Activated CD8-positive, alpha-beta T cell treated with anti-CD3 and anti-CD28 coated beads, Interleukin-2, amount 10 ng/mL, durations not matched to agents 7 days and 5 days (primary cell): ENCODE results near the gene MAST1. TPM values are rescaled to one million over a fixed set of nuclear protein-coding genes. Genes with fewer than 3 reads are reported as not detected.
"Not testable (repeated sequence)": the region's sequence is repeated elsewhere in the genome, so short reads cannot be mapped to it uniquely, and the experiment has no call there.

Source experiments
- ATAC-seq: fragments of 150-1000 bp; cut with Tn5 transposase; one replicate; pipeline ENCODE4 v1.10.0; 2021; ENCODE audit warnings: moderate library complexity
- CTCF ChIA-PET: fragments of 350-600 bp; sonication (Branson Sonifier 250); formaldehyde crosslinking; loops from one replicate; lab custom pipeline; 2021; ENCODE audit warnings: antibody characterized with exemption; lab: Charles Lee
- POLR2A ChIA-PET: fragments of 350-600 bp; sonication (Branson Sonifier 250); formaldehyde crosslinking; loops from one replicate; lab custom pipeline; 2021; ENCODE audit warnings: antibody characterized with exemption; lab: Charles Lee
- DNase-seq: peaks from one replicate; pipeline ENCODE4 v3.0.0-alpha.2; 2020
- H3K27ac Mint-ChIP-seq: one replicate; pipeline ENCODE4 v1.8.0; 2021; ENCODE audit warnings: mild to moderate bottlenecking, mixed read lengths
- H3K27me3 Mint-ChIP-seq: one replicate; pipeline ENCODE4 v1.8.0; 2021; ENCODE audit warnings: low read depth, mixed read lengths
- H3K36me3 Mint-ChIP-seq: one replicate; pipeline ENCODE4 v1.8.0; 2021; ENCODE audit warnings: low read depth, mixed read lengths
- H3K4me1 Mint-ChIP-seq: one replicate; pipeline ENCODE4 v1.8.0; 2021; ENCODE audit warnings: low read depth, mixed read lengths
- H3K4me3 Mint-ChIP-seq: one replicate; pipeline ENCODE4 v1.8.0; 2021; ENCODE audit warnings: mild to moderate bottlenecking, mixed read lengths
- H3K9me3 Mint-ChIP-seq: one replicate; pipeline ENCODE4 v1.8.0; 2022; ENCODE audit warnings: mixed read lengths; ENCODE audit not compliant: insufficient read depth
- total RNA-seq, 2 experiments: library from RNA; stranded (reverse); gene quantifications; one replicate each; pipeline ENCODE4 v1.2.3, GENCODE V29; 2021

MAST1 gene
- total RNA-seq, 2 experiments from 2014 or later = 0.89 to 1.3 TPM

DNA sequence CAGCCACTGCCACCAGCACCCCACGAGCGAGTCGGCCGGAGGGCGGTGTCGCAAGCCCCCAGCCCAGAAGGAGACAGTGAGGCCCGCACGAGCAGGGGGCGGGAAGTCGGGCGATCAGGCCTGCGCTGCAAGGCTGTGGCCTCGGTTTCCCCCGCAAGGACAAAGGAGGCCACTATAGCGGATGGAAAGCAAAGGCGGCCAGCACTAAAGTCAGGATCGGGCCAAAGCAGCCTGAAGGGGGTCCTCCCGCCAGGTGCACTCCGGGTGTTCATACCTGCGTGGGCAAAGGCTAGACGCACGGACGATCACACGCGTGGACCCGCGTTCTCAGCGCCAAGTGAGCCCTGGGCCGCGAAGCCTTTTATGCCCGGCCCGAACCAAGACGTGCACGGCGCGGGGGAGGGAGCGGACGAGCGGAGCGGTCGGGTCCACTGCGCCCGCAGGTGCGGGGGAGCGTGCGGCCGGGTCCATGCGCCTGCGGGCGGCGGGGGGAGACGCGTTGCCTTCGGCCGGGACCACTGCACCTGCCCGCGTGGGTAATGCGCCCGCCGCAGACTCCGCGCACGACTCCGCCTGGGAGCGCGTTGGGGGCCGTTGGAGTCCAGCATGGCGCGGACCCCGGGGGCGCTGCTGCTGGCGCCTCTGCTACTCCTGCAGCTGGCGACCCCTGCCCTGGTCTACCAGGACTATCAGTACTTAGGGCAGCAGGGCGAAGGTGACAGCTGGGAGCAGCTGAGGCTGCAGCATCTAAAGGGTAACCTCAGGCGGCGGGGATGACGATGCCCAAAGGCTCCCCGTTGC is 36.6 kb upstream of the MAST1 start, which contains the start of the genes PRDX2 and THSD8:
Gene PRDX2, minus strand, starts transcription at position 335 of the 801 bp plus-strand sequence. CDS start 539 bp downstream, outside the sequence.
Gene THSD8, plus strand, starts transcription at position 604 of the 801 bp plus-strand sequence. Its CDS starts 3 bp downstream, at position 607.
- Mint-ChIP-seq H3K27me3 (no peaks in the 10 kb centered on the region), H3K9me3 (no peaks in the 10 kb centered on the region), H3K4me3 (peak within 1 kb of the TSS; percentile 89), H3K4me1 (peaks cover 32% of the 10 kb centered on the region), H3K27ac (peak within 1 kb of the TSS; percentile 81), H3K36me3 (peaks cover 10% of the 10 kb centered on the region)
- ChIA-PET POLR2A (interaction anchor here (0.9 to 4.2 kb wide), 4 partner anchors 10 to 68 kb away, joined by 3 to 34 read pairs (median 4); partner anchors contain the start of gene JUNB), CTCF (interaction anchor here (0.8 to 11.4 kb wide), 12 partner anchors 10 to 164 kb away, joined by 3 to 390 read pairs (median 6); partner anchors contain the start of genes HOOK2 and JUNB)
- peak; percentile 84 for DNase-seq
- peak; percentile 64 for ATAC-seq

DNA sequence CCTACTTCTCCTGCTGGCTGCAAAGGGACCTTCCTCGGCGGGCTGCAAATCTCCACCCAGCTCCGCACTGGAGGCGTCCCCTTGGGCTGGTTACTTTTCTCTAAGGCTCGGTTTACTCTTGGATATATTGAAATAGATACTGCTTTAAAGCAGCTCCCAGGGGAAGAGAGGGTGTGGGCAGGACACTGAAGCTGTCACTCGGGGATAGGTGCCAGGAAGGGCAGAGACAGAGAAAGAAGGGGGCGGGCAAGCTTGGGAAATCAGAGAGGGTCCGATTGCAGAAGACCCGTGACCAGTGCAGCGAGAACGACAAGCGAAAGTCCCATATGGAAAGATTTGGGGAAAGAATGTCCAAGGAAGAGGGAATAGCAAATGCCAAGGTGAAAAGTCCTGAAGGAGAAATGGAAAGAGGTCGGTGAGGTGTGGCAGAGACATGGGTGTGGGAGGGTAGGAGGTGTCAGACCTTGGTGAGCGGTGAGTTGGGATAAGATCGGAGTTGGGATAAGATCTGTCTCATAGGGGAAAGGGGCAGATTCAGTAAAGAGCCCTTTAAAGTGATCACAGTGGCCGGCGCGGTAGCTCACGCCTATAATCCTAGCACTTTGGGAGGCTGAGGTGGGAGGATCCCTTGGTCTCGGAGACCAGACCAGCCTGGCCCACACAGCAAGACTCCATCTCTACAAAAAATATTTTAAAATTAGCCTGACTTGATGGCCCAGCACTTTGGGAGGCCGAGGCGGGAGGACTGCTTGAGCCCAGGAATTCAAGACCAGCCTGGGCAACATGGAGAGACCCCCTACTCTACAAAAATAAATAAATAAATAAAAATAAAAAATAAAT is 35.8 kb upstream of the MAST1 start:
- Mint-ChIP-seq H3K27me3 (no peaks in the 10 kb centered on the region), H3K4me3 (peak overlapping the region; percentile 89), H3K36me3 (peaks cover 13% of the 10 kb centered on the region), H3K27ac (peak overlapping the region; percentile 54), H3K9me3 (no peaks in the 10 kb centered on the region), H3K4me1 (peaks cover 39% of the 10 kb centered on the region)
- CTCF ChIA-PET = interaction anchor here (0.6 to 2.7 kb wide), 13 partner anchors 10 to 163 kb away, joined by 3 to 15 read pairs (median 5); partner anchors contain the start of gene JUNB
- DNase-seq = no peak
- ATAC-seq = no peak
- POLR2A ChIA-PET = interaction anchor here (0.9 to 4.2 kb wide), 3 partner anchors 11 to 106 kb away, joined by 3 to 34 read pairs (median 3); partner anchors contain the start of genes FBXW9 and JUNB

DNA sequence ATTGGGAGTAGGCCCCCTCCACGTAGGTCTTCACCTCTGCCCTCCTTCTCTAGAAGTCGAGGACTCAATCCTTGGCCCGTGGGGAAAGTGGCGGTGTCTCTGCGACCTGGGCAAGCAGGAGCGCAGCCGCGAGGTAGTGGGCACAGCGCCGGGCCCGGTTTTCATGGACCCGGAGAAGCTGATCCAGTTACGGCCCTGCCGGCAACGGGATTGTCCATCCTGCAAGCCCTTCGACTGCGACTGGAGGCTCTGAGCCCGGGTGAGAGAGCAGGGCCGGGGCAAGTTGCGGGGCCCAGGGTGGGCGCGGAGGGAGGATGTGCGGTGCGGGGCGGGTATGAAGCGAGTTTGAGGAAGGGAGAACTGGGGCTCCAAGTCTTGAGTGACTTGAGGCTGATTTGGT is 34.3 kb upstream of the MAST1 start:
- CTCF ChIA-PET = interaction anchor here (1.9 to 2.7 kb wide), 3 partner anchors 26 to 47 kb away, joined by 7 to 15 read pairs (median 9); no protein-coding TSS in a partner anchor
- Mint-ChIP-seq H3K27me3 (no peaks in the 10 kb centered on the region), H3K4me1 (peaks cover 43% of the 10 kb centered on the region), H3K36me3 (peaks cover 17% of the 10 kb centered on the region), H3K4me3 (no peak overlapping the region), H3K9me3 (no peaks in the 10 kb centered on the region), H3K27ac (no peak overlapping the region)
- no peak for DNase-seq
- POLR2A ChIA-PET = interaction anchor here (4.2 kb wide), 1 partner anchor 12 kb away, joined by 34 read pairs; the partner anchor contains the start of gene JUNB
- ATAC-seq = no peak

DNA sequence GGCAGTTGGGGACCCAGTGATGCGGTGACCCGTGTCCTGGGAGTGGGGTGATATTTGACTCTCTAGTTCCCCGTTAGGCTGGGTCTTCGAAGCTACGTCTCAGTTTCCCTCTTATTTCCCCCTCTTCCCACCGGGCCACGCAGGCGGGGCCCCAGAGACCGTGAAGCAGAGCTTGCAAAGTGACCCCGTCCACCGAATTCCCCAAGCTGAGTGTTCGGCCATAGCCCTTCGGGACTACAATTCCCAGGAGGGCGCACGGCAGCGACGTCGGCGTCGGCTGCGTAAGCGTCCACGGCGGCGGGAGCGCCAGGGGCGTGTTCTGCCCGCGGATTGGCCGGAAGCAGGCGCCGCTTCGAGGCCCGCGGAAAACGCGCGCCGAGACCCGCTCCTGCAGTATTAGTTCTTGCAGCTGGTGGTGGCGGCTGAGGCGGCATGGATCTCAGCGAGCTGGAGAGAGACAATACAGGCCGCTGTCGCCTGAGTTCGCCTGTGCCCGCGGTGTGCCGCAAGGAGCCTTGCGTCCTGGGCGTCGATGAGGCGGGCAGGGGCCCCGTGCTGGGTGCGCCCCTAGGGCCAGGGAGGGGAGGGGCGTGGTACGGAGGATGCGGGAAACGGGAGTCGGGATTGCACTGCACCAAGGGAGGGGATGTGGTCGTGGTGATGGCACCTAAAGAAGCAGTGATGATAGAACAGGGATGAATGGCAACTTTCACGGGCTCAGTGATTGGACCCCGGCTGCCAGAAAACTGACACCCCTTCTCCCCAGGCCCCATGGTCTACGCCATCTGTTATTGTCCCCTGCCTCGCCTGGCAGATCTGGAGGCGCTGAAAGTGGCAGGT is 31.9 kb upstream of the MAST1 start, which contains the start of gene RNASEH2A:
Gene RNASEH2A, plus strand, starts transcription at position 343 of the 840 bp plus-strand sequence. Its CDS starts 90 bp downstream, at position 433.
- H3K4me1 Mint-ChIP-seq = peaks cover 28% of the 10 kb centered on the region
- DNase-seq (peak; percentile 92), ATAC-seq (peak; percentile 89)
- H3K27me3 Mint-ChIP-seq = no peaks in the 10 kb centered on the region
- ChIA-PET CTCF (interaction anchor here (1.0 to 2.4 kb wide), 6 partner anchors 11 to 78 kb away, joined by 3 to 15 read pairs (median 5); no protein-coding TSS in a partner anchor), POLR2A (interaction anchor here (0.8 to 1.3 kb wide), 3 partner anchors 8 to 31 kb away, joined by 3 to 15 read pairs (median 3); partner anchors contain the start of gene JUNB)
- H3K36me3 Mint-ChIP-seq = peaks cover 17% of the 10 kb centered on the region
- H3K9me3 Mint-ChIP-seq = no peaks in the 10 kb centered on the region
- peak within 1 kb of the TSS; percentile 95 for H3K27ac Mint-ChIP-seq
- peak within 1 kb of the TSS; percentile 97 for H3K4me3 Mint-ChIP-seq

DNA sequence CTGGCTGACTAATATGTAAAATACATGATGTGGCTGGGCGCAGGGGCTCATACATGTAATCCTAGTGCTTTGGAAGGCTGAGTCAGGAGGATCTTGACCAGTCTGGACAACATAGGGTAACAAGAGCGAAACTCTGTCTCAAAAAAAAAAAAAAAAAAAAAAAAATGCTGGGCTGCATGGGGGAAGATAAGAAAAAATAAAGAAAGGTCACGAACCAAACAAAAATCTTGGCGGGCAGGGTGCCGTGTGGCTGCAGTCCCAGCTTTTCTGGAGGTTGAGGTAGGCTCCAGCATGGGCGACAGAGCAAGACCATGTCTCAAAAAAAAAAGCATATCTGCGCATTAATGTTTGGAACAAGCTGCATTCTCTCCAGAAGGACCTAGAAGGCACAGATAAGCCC is 23.2 kb upstream of the MAST1 start:
- DNase-seq (no peak), ATAC-seq (no peak)
- H3K4me3 Mint-ChIP-seq = no peak overlapping the region
- H3K27ac Mint-ChIP-seq = no peak overlapping the region
- no peaks in the 10 kb centered on the region for H3K27me3 Mint-ChIP-seq
- POLR2A ChIA-PET = interaction anchor here (1.4 to 1.6 kb wide), 2 partner anchors 9 to 78 kb away, joined by 3 to 4 read pairs; partner anchors contain the start of genes GET3 and RNASEH2A
- H3K36me3 Mint-ChIP-seq = peaks cover 16% of the 10 kb centered on the region
- no peaks in the 10 kb centered on the region for H3K9me3 Mint-ChIP-seq
- no peaks in the 10 kb centered on the region for H3K4me1 Mint-ChIP-seq
- CTCF ChIA-PET = interaction anchor here (1.0 to 2.4 kb wide), 3 partner anchors 10 to 54 kb away, joined by 3 to 6 read pairs (median 3); no protein-coding TSS in a partner anchor

DNA sequence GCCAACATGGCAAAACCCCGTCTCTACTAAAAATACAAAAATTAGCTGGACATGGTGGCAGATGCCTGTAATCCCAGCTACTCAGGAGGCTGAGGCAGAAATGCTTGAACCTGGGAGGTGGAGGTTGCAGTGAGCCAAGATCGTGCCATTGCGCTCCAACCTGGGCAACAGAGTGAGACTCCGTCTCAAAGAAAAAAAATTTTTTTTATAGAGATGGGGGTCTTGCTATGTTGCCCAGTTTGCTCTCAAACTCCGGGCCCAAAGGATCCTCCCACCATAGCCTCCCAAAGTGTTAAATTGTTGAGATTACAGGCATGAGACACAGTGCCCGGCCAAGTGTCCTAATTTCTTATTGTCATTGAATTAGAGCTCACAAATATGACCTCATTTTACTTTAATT is 21.1 kb upstream of the MAST1 start:
- POLR2A ChIA-PET, DNase-seq, ATAC-seq, H3K4me3 Mint-ChIP-seq, H3K9me3 Mint-ChIP-seq, H3K4me1 Mint-ChIP-seq, H3K27me3 Mint-ChIP-seq, H3K27ac Mint-ChIP-seq: not testable (repeated sequence)
- CTCF ChIA-PET = interaction anchor here (1.0 to 1.5 kb wide), 2 partner anchors 15 to 57 kb away, joined by 3 read pairs; partner anchors contain the start of gene THSD8
- peaks cover 16% of the 10 kb centered on the region for H3K36me3 Mint-ChIP-seq

DNA sequence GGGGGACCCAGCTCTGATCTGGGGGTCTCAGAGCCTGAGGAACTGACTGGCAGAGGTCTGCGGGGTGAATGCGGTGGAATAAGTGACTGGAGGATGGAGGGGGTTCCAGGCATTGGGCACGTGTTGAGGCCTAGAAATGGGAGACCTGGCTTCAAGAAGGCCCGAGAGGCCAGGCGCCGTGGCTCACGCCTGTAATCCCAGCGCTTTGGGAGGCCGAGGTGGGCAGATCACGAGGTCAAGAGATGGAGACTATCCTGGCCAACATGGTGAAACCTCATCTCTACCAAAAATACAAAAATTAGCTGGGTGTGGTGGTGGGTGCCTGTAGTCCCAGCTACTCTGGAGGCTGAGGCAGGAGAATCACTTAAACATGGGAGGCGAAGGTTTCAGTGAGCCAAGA is 20.5 kb upstream of the MAST1 start:
- CTCF ChIA-PET = interaction anchor here (1.0 kb wide), 1 partner anchor 57 kb away, joined by 3 read pairs; no protein-coding TSS in a partner anchor
- H3K27ac Mint-ChIP-seq, H3K4me3 Mint-ChIP-seq, H3K4me1 Mint-ChIP-seq, POLR2A ChIA-PET, H3K9me3 Mint-ChIP-seq, ATAC-seq, H3K27me3 Mint-ChIP-seq, DNase-seq: not testable (repeated sequence)
- peaks cover 13% of the 10 kb centered on the region for H3K36me3 Mint-ChIP-seq

DNA sequence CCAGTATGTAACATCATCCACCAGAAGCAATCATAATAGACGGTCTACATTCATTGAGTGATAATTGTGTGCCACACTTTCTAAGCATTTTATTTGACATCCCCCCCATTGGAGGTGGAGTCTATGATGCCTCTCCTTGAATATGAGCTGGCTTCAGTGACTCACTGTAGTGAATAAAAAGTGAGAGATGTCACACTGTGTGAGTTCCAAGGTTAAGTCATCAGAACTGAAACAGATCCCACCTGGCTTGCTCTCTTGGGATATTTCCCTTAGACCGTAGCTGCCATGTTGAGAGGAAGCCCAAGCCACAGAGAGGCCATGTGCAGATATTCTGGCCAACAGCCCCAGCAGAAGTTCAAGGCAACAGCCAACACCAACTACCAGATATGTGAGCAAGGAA is 16.6 kb upstream of the MAST1 start:
- peaks cover 9% of the 10 kb centered on the region for H3K4me1 Mint-ChIP-seq
- no peak overlapping the region for H3K4me3 Mint-ChIP-seq
- H3K36me3 Mint-ChIP-seq = peaks cover 2% of the 10 kb centered on the region
- H3K9me3 Mint-ChIP-seq = no peaks in the 10 kb centered on the region
- H3K27ac Mint-ChIP-seq = no peak overlapping the region
- ATAC-seq (no peak), DNase-seq (no peak)
- CTCF ChIA-PET = interaction anchor here (1.0 to 1.2 kb wide), 2 partner anchors 62 to 232 kb away, joined by 3 read pairs; no protein-coding TSS in a partner anchor
- H3K27me3 Mint-ChIP-seq = peaks cover 11% of the 10 kb centered on the region
- POLR2A ChIA-PET = interaction anchor here (0.9 kb wide), 1 partner anchor 44 kb away, joined by 7 read pairs; no protein-coding TSS in a partner anchor

DNA sequence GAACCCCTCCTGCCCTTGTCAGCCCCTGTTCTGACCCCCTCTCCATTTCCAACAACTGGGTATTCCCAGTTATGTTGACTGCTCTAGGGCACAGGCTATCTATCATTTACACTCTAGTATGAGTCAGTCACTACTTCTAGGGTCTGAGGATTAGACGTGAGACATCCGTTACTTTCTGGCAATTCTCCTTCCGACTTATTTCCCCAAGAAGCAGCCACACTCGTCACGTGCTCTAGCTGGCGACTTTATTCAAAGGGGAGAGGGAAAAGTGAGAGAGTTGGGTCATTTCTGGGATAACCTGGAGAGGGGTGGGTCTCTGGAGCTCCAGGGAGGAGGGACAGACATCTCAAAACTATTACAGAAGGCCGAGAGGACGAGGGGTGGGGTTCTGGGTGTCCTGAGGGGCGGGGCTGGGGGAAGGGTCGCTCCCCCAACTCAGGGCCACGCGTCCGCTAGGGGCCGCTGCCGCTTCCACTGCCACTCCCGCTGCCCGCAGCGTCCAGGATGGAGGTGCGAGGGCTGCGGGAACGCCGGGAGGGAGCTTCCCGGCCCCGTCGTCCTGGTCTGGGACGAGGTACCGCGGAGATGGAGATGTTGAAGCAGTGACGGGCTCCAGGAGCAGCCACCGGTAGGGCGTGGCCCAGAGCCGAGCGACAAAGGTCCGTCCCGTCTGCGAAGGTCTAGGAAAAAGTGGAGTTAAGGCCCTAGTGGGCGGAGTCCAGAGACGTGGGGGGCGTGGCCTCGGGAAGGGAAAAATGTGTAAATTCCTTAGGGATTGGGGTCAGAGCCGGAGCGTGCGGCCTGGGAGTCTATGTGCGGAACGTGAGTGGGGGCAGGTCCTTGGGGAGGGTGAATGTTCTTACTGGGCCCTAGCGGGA is 12.8 kb upstream of the MAST1 start:
- DNase-seq (no peak), ATAC-seq (peak; percentile 43)
- no peaks in the 10 kb centered on the region for H3K9me3 Mint-ChIP-seq
- peaks cover 9% of the 10 kb centered on the region for H3K4me1 Mint-ChIP-seq
- ChIA-PET CTCF (interaction anchor here (0.6 to 2.2 kb wide), 7 partner anchors 9 to 65 kb away, joined by 3 to 8 read pairs (median 3); partner anchors contain the start of gene RTBDN), POLR2A (no interaction called here)
- H3K36me3 Mint-ChIP-seq = no peaks in the 10 kb centered on the region
- no peak overlapping the region for H3K27ac Mint-ChIP-seq
- H3K27me3 Mint-ChIP-seq = peaks cover 27% of the 10 kb centered on the region
- no peak overlapping the region for H3K4me3 Mint-ChIP-seq
